Measurements from ENCODE around the gene SH3YL1. TPM values are rescaled to one million over a fixed set of nuclear protein-coding genes. Genes with fewer than 3 reads are reported as not detected.
A peak's percentile ranks its signal among the peaks of the same experiment; 100 is the strongest.

SH3YL1 gene
- total RNA-seq: 10 to 100 TPM; 23.9 to 41.9 (median 32.0) TPM

- DNase-seq (ENCODE audit: low spot score) (no peak), ATAC-seq (ENCODE audit: low FRiP score) (peak; percentile 21)
- TF ChIP-seq CTCF (IDR thresholded peaks at IDR 0.05): no peak
Observed at GRCh38 chr2:263774-264492, at the start of gene SH3YL1. TSS of gene SH3YL1 (minus strand) at chr2:264032. CDS start at chr2:263984, 48 bp downstream.

GRCh38 chr2:310994-311393 lies 47.2 kb upstream of the SH3YL1 start:
- no peak for TF ChIP-seq CTCF (IDR thresholded peaks at IDR 0.05)
- DNase-seq (ENCODE audit: low spot score) (no peak), ATAC-seq (ENCODE audit: low FRiP score) (no peak)

- ATAC-seq (ENCODE audit: low FRiP score) (no peak), DNase-seq (ENCODE audit: low spot score) (no peak)
- no peak for TF ChIP-seq CTCF (IDR thresholded peaks at IDR 0.05)
Observed at GRCh38 chr2:309954-310510, 46.2 kb upstream of the SH3YL1 start.

GRCh38 chr2:309148-309953 lies 45.5 kb upstream of the SH3YL1 start:
- no peak for TF ChIP-seq CTCF (IDR thresholded peaks at IDR 0.05)
- ATAC-seq (ENCODE audit: low FRiP score) (no peak), DNase-seq (ENCODE audit: low spot score) (no peak)

- TF ChIP-seq CTCF (IDR thresholded peaks at IDR 0.05): no peak
Observed at GRCh38 chr2:305366-305765, 41.5 kb upstream of the SH3YL1 start.

GRCh38 chr2:296354-296753 lies 32.5 kb upstream of the SH3YL1 start:
- ATAC-seq (ENCODE audit: low FRiP score) (no peak), DNase-seq (ENCODE audit: low spot score) (no peak)
- TF ChIP-seq CTCF (IDR thresholded peaks at IDR 0.05): no peak

More at GRCh38 chr2:305366-305765, 41.5 kb upstream of the SH3YL1 start:
- DNase-seq (ENCODE audit: low spot score) (no peak), ATAC-seq (ENCODE audit: low FRiP score) (no peak)

Measured in omental fat pad (tissue), 4 donors.